Measurements from ENCODE around the gene IGF2BP3.
A peak's percentile ranks its signal among the peaks of the same experiment; 100 is the strongest.

Gene IGF2BP3

DNA sequence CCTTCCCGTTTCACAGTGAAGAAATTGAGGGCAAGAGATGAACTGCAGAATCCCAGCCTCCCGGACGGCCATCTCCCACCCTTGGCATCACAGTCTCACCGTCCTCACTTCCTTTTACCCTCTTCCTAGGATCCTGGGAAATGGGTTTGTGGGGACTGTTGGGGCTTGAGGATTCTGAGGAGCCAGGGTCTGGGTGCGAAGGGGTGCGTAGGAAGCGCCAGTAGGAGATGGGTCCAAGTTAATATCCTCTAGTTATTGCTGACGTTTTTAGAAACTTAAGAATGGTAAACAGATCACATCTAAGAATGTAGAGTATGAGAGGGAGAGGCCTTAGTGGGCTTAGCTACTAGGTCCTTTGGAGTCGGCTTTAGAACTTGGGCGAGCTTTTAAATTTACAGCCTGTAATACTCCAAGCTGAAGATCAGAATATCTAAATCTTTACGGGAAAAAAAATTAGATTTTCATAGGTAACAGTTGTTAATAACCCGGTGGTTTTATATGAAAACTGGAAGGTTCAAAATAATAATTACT lies 170.5 kb downstream of the IGF2BP3 start:
- H3K4me3 ChIP-seq (ENCODE audit: low read length), result peak overlapping the region; percentile 96
- DNase-seq (ENCODE audit: low read depth), result no peak
- TF ChIP-seq, protein P1, sequence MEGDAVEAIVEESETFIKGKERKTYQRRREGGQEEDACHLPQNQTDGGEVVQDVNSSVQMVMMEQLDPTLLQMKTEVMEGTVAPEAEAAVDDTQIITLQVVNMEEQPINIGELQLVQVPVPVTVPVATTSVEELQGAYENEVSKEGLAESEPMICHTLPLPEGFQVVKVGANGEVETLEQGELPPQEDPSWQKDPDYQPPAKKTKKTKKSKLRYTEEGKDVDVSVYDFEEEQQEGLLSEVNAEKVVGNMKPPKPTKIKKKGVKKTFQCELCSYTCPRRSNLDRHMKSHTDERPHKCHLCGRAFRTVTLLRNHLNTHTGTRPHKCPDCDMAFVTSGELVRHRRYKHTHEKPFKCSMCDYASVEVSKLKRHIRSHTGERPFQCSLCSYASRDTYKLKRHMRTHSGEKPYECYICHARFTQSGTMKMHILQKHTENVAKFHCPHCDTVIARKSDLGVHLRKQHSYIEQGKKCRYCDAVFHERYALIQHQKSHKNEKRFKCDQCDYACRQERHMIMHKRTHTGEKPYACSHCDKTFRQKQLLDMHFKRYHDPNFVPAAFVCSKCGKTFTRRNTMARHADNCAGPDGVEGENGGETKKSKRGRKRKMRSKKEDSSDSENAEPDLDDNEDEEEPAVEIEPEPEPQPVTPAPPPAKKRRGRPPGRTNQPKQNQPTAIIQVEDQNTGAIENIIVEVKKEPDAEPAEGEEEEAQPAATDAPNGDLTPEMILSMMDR (IDR thresholded peaks at IDR 0.05; ENCODE audit: insufficient read depth, low read depth, low read length, missing control alignments), result no peak

DNA sequence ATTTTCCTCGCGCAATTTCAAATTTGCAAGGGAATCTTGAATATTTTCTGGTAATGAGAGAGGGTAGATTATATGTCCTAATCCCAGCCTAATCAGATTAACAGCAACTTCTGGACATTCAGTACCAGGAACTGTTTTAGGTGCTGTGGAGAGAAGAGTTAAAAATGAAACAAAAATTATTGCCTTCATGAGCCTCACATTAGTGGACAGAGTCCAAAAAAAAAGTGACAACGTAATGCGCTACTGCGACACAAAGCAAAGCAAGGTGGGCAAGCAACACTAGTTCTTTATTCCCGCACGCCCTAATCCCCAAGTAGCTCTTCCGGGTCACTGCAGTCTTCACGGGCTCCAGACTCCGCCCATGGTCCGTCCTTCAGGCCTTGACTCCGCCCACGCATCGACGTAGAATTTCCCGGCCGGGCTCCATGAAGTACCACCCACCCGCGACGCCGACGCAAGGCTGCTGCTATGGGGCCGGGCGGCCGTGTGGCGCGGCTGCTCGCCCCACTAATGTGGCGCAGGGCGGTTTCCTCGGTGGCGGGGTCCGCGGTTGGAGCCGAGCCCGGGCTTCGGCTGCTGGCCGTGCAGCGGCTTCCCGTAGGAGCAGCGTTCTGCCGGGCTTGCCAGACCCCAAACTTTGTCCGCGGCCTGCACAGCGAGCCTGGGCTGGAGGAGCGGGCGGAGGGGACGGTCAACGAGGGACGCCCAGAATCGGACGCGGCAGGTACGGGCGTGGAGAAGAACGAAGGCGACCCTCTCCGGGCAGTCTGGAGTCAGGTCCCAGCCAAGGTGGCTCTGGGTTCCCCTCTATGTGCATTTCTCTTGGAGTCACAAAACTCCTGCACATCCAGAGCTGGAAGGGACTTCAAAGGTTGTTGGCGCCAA lies 171.2 kb downstream of the IGF2BP3 start, which contains the start of gene MALSU1:
Gene MALSU1, plus strand, starts transcription at position 455 of the 885 bp plus-strand sequence. Its CDS starts 14 bp downstream, at position 469.
- TF ChIP-seq, protein P1 (IDR thresholded peaks at IDR 0.05; ENCODE audit: insufficient read depth, low read depth, low read length, missing control alignments), result no peak
- peak; percentile 98 for DNase-seq (ENCODE audit: low read depth)
- H3K4me3 ChIP-seq (ENCODE audit: low read length), result peak within 1 kb of the TSS; percentile 96

DNA sequence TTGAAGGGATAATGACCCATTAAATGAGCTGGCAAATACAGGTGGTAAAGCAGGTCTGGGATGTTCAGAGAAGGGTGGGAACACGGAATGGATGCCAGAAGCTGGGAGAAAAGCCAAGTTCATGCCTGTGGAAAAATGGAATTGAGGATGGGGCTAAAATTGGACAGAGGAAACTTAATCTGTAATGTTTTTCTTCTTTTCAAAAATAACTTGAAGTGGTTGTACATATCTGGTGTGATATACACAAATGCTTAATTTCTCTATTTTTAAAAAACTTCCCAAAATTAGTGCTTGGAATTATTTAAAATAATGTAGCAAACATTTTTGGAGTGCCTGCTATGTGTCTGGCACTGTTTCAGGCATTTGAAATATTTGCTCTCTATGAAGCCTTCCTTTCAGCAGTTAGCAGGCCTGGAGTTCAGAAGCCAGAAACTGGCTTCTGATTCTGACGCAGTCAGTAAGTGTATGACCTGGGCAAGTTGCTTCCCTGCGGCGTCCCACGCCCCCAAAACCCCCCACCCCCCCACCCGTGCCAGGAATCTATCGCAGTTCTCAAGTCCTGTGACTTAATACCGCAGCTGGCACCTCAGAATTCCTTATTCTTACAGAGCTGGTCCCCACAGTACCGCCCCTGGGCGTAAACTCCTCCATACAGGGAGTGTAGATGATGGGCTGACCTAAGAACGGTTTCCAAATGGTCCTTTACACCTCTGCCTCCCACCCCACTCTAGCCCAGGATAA lies 172.0 kb downstream of the IGF2BP3 start:
- TF ChIP-seq, protein P1 (IDR thresholded peaks at IDR 0.05; ENCODE audit: insufficient read depth, low read depth, low read length, missing control alignments), result no peak
- DNase-seq (ENCODE audit: low read depth), result peak; percentile 36
- peak overlapping the region; percentile 96 for H3K4me3 ChIP-seq (ENCODE audit: low read length)

DNA sequence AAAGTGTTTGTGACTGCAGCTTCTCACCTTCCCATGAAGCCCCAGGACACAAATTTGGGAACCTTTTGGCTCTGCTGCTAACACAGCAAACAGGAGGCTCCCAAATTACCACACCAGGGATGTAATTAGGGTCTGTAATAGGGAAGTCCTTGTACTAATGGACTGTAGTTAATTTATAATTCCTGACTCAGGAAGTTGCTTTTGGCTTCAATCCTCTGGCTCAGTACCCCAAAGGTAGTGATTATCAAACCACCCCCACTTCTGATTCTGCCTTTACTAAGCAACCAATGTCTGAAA lies 174.9 kb downstream of the IGF2BP3 start:
- TF ChIP-seq, protein P1 (IDR thresholded peaks at IDR 0.05; ENCODE audit: insufficient read depth, low read depth, low read length, missing control alignments), result no peak
- DNase-seq (ENCODE audit: low read depth), result no peak
- no peak overlapping the region for H3K4me3 ChIP-seq (ENCODE audit: low read length)

DNA sequence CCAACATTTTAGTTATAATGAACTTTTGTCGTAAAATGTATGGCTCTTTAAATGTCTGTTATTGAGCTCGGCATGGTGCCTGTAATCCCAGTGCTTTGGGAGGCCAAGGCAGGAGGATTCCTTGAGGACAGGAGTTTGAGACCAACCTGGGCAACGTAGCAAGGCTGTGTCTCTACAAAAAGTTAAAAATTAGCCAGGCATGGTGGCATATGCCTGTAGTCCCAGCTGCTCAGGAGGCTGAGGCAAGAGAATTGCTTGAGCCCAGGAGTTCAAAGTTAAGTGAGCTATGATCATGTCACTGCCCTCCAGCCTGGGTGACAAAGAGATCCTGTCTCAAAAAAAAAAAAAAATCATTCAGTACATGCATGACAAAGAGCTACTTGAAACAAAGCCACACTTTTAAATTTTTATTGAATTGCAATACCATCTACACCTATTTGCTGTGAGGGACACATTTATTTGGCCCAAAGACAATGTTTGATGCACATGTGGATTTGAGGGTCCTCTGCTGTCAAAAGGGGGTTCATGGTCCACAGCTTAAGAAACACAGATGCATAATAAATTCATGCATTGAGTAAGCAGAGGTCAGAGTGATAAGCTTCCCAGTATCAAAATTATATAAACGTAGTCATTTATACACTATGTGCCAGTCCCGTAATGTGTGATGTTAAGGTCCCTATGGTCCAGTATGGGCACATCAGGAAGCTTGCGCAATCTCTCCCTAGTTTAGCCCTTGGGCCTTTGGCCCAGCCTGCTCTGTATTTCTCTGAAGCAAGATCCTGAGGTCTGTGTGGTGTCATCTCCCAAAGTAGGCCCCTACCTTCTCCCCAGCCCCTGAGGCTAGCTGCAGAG lies 175.5 kb downstream of the IGF2BP3 start:
- DNase-seq (ENCODE audit: low read depth), result no peak
- H3K4me3 ChIP-seq (ENCODE audit: low read length), result no peak overlapping the region
- TF ChIP-seq, protein P1 (IDR thresholded peaks at IDR 0.05; ENCODE audit: insufficient read depth, low read depth, low read length, missing control alignments), result no peak

DNA sequence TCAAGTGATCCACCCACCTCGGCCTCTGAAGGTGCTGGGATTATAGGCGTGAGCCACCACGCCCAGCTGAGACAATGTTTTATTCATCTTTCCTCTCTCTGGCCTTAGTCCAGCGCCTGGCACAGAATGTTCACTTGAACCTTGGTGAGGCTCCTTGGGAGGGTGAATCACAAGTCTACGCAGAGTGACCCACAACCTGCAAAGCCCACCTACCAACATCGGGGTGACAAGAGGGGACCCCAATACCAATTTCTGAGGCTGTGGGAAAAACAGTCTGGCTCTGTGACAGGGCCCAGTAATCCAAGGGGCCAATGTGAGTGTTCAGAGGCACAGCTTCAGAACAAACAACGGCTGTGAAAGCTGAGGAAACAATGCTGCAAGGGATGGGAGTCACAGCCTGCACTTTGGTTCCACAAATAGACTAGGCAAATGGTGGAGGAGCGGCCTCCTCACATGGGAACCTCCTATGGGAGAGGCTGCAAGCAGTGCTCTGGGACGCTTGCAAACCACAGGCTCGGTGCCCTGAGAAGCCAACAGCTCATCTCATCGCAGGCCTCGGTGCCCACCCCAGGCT lies 176.7 kb downstream of the IGF2BP3 start:
- TF ChIP-seq, protein P1 (IDR thresholded peaks at IDR 0.05; ENCODE audit: insufficient read depth, low read depth, low read length, missing control alignments), result no peak
- H3K4me3 ChIP-seq (ENCODE audit: low read length), result no peak overlapping the region
- DNase-seq (ENCODE audit: low read depth), result no peak

Data from epithelial cell of esophagus (primary cell).